ENCODE measurements around the gene FUT6.
"Not testable (repeated sequence)": the region's sequence is repeated elsewhere in the genome, so short reads cannot be mapped to it uniquely, and the experiment has no call there.

FUT6 gene, protein sequence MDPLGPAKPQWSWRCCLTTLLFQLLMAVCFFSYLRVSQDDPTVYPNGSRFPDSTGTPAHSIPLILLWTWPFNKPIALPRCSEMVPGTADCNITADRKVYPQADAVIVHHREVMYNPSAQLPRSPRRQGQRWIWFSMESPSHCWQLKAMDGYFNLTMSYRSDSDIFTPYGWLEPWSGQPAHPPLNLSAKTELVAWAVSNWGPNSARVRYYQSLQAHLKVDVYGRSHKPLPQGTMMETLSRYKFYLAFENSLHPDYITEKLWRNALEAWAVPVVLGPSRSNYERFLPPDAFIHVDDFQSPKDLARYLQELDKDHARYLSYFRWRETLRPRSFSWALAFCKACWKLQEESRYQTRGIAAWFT

DNA sequence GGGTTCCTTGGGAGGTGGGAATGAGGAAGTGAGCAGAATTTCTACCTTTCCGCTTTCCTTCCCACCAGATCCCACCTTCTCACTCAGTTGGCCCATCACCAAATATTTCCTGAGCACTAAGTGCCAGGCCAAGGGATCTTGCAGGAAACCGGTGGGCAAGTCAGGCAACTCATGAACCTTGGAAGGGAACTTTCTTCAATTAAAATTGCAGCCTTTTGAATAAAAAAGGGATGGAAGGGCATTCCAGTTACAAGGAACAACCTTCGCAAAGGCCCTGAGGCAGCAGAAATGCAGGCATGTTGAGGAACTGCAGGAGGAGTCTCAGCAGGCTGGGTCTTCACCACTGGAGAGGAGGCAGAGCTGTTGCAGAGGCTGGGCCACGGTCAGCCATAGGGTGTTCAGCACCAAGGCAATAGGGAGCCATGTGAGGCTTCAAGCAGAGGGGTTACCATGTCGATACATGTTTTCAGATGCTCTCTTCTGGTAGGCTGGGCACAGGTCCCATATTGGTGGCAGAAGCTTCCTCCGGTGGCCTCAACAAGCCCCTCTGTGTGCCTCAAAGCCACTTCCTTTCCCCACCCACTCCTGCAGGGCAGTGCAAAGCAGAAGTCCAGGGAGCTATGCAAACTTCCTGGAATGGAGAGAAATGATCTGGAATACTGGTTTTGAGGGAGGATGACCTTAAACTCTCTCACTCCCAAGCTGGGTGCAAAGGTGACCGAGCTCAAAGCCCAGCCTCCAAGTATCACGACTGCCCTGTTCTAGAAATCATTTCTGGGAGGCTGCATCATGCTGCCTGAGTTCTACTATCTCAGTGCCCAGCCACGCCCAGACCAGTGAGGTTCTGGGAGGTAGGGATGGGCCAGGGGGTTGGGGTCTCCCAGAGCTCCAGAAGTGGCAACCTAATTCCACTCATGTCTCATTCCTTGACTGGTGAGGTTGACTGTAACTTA is at the start of gene FUT6:
Gene FUT6 (minus strand): TSS at position 638 of the 953 bp plus-strand sequence. CDS start 7,135 bp downstream, outside the sequence.
- DNase-seq, result no peak

DNA sequence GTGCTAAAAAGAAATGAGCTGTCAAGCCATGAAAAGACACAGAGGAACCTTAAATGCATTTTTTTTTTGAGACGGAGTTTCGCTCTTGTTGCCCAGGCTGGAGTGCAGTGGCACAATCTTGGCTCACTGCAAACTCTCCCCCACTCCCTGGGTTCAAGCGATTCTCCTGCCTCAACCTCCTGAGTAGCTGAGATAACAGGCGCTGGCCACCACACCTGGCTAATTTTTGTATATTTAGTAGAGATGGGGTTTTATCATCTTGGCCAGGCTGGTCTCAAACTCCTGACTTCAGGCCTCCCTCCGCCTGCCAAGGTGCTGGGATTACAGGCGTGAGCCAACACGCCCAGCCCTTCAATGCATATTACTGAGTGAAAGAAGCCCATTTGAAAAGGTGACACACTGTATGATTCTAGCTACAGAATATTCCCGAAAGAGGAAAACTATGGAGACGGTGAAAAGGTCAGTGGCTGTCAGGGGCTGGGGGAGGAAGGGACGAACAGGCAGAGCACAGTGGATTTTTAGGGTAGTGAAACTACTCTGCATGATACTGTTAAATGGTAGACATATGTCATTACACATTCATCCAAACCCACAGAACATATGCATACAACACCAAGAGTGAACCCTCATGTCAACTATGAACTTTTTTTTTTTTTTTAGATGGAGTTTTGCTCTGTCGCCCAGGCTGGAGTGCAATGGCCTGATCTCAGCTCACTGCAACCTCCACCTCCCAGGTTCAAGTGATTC is 44.7 kb upstream of the FUT6 start:
- not testable (repeated sequence) for DNase-seq

DNA sequence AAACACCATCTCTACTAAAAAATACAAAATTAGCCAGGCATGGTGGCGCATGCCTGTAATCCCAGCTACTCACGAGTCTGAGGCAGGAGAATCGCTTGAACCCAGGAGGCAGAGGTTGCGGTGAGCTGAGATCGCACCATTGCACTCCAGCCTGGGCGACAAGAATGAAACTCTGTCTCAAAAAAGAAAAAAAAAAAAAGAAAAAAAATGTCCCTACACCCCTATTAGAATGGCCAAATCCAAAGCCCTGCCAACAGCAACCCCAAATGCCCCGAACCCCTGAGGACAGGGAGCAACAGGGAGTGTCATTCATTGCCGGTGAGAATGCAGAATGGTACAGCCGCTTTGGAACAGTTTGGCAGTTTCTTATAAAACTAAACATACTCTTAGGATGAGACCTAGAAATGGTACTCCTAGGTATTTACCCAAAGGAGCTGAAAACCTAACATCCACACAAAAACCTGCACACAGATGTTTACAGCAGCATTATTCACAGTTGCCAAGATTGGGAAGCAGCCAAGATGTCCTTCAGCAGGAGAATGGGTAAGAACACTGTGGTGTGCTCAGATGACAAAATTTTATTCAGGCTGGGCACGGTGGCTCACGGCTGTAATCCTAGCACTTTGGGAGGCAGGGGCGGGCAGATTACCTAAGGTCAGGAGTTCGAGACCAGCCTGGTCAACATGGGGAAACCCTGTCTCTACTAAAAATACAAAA is 43.8 kb upstream of the FUT6 start:
- not testable (repeated sequence) for DNase-seq

DNA sequence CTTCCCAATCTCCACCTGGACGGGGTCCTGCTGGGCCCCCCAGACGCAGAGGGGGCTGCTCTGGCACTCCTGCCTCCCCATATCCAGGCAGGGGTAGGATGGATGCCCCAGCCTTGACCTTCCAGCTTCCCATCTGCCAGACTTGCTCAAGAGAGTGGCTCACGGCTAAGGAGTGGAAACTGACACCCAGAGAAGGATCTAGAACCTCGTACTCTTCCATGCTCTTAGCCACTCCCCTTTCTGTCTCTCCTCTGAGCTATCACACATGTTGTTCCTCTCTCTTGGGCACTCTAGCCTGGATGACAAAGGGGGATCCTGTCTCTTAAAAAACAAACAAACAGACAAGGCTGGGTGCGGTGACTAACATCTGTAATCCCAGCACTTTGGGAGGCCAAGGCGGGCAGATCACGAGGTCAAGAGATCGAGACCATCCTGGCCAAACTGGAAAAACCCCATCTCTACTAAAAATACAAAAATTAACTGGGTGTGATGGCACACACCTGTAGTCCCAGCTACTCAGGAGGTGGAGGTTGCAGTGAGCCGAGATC is 43.0 kb upstream of the FUT6 start:
- DNase-seq, result no peak

GRCh38 chr19:5881543-5882299 is 42.2 kb upstream of the FUT6 start:
- DNase-seq, result no peak

GRCh38 chr19:5880604-5881078 is 41.1 kb upstream of the FUT6 start:
- no peak for DNase-seq

DNA sequence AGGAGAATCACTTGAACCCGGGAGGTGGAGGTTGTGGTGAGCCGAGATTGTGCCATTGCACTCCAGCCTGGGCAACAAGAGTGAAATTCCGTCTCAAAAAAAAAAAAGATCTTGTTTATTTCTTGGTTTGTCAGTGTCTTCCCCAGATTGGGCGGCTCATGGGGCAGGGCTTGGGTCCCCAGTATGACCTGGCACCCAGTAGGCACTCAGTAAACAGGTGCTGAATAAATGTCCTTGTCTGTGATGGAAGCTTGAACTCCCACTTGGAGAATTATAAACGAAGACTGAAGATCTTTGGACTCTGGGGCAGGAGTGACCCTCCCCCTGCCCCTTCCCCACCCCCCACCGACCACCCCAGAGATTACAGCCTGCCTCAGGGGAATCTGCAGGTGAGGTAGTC is 40.7 kb upstream of the FUT6 start:
- DNase-seq, result no peak

DNA sequence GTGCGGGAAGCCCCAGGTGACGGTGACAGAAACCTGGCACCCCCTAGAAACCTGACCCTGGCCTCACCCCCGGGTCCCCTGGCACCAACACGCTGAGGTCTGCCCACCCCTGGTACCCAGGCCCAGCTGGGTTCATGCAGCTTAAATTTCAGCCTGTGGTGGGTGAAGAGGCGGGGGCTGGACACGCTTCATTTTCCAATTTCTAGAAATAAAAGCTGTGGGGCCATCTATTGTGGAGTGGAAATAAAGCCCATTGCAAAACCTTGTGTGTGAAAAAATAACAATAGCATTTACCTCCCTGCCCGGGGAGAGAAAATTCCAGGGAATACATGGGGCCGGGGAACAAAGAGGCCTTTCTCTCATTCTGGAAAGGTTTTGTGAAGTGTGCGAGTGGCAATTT is 38.4 kb upstream of the FUT6 start:
- DNase-seq, result no peak

GRCh38 chr19:5877427-5877826 is 37.9 kb upstream of the FUT6 start:
- no peak for DNase-seq

DNA sequence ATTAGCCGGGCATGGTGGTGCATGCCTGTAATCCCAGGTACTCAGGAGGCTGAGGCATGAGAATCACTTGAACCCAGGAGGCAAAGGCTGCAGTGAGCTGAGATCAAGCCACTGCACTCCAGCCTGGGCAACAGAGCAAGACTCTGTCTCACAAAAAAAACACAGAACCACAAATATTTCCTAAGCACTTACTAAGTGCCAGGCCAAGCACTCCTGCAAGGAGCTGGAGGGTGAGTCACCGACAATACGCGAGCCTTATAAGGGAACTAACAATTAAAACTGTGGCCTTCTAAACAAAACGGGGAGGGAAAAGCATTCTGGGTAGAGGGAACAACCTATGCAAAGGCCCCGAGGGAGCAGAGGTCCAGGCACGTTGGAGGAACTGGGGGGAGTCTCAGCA is 35.0 kb upstream of the FUT6 start:
- not testable (repeated sequence) for DNase-seq

DNA sequence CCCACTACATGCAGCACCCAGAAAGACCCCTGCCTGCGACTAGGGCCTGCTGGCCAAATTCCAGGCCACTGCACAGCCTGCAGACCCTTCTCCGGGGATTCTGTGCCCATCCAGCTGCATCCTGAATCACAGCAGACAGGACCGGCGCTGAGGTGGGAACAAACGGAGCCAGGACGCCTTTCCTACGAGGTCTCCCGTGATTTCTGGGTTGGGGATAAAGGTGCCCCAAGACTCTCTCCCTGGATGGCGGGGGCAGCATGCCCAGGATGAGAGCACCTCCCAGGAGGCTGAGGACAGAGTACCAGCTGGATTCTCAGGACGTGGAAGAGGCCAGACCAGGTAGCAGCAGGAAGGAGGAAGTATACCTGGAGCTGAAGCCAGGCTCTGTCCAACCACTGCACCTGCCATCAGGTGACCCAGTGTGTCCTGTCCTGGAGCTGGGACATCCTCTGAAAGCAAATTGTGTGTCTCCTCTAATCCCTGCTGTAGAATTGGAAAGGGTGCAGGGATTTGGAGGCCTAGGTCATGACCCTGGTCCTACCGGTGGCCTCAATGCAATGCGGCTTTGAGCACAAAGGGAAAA is 34.2 kb upstream of the FUT6 start:
- no peak for DNase-seq

DNA sequence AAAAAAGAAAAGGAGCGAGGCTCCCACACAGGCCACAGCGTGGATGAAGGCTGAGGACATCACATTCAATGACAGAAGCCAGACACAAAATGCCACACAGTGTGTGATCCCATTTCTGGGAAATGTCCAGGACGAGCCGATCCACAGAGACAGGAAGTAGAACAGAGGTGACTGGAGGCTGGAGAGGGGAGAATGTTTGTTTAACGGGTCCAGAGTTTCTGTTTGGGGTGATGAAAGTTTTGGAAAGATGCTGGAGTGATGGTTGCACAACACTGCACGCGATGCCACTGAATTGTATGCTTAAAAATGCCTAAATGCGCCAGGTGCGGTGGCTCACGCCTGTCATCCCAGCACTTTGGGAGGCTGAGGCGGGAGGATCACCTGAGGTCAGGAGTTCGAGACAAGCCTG is 31.5 kb upstream of the FUT6 start:
- DNase-seq, result no peak

- no peak for DNase-seq
Observed at GRCh38 chr19:5867201-5868136, 28.0 kb upstream of the FUT6 start.

DNA sequence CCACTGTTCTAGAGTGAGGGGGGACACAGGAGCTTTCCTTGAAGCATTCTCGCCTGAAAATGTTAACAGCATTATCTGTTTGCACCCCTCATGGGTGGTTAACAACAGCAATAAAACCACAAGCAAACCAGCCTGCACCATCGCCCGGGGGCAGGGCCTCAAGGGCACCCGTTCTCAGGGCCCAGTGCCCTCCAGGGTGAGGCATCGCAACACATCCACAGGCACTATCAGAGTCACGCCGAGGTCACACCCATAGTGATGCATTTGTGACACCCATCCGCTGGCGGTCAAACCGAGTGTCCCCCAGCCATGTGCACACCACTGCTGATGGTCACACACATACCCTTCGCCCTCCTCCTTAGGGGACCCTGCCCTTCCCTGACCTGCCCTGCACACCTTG is 26.3 kb upstream of the FUT6 start:
- DNase-seq, result no peak

DNA sequence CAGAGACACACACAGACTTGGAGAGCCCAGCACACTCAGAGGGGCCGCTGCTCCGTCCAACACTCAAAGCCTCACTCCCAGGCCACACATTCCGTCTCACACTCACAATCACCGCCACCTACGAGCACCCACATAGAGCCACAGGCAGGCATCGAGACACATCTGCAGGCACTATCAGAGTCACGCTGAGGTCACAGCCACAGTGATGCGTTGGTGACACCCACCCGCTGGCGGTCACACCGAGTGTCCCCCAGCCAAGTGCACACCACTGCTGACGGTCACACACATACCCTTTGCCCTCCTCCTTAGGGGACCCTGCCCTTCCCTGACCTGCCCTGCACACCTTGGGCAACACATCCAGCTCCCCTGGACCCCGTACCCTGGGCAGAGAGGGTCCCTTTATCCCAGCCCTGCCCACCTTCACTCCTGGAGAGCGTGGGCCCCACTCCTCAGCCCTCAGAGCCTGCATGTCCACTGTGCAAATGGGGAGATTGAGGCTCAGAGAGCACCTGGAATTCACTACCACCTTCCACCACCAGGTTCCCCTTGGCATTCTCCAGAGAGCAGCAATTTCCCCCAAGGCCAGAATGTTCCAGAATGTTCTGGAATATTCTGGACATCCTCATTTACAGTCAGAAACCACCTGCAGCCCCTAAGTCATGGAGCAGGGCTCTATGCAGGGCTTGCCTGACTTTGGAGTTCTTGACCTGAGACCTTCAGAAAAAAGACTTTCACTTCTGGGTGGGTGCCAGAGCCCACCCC is 25.4 kb upstream of the FUT6 start:
- no peak for DNase-seq

GRCh38 chr19:5864013-5864720 is 24.7 kb upstream of the FUT6 start:
- no peak for DNase-seq

DNA sequence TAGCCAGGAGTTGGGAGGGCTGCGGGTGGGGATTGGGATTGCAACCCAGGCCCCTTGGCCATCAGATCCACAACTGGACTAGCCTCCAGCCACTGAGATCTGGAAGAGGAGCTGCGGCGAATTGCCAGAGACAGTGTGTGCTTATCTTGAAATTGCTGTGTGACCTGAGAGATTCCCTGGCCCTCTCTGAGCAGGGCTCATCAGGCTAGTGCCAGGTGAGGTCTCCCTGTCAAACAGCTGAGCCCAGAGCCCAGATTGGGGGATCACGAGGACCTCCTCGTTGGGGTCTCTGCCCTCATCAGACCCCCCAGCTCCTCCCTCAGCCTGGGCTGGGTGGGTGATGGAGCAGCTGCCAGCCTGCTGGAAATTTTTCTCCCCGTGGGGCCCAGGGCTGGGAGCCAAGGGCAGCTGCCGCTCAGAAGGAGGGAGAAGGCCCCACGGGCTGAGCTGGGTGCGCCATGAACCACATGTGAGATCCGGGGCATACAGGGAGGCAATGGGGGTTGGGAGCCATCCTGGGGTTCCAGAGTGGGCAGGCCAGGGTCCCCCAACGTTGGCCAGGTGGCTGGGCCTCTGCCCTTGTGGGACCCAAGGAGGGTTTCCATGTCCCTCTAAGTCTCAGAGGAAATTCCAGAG is 23.6 kb upstream of the FUT6 start:
- DNase-seq, result no peak

Data from activated CD4-positive, alpha-beta T cell treated with anti-CD3 and anti-CD28 coated beads, Interleukin-2, Interleukin-6, amounts not matched to agents 100 ng/mL and 50 ng/mL, durations not matched to agents 16 hours and 8 hours (primary cell).